ENCODE data around the gene SRSF11. TPM values are rescaled to one million over a fixed set of nuclear protein-coding genes. Genes with fewer than 3 reads are reported as not detected.

SRSF11 gene
- polyA plus RNA-seq, 1 experiment, result 229 TPM

GRCh38 chr1:70222716-70223235 lies 1.6 kb downstream of the SRSF11 start:
- no peak for DNase-seq (ENCODE audit: low read depth)
- no peak for TF ChIP-seq CTCF (IDR thresholded peaks at IDR 0.05; ENCODE audit: insufficient read depth, low read depth, low read length)
- H3K36me3 ChIP-seq (ENCODE audit: control insufficient read depth, insufficient read depth, low read length), result peaks cover 3% of the 10 kb centered on the region; the same call in 1 of the 2 replicates
- H3K27me3 ChIP-seq (ENCODE audit: control insufficient read depth, insufficient read depth, low read length), result no peaks in the 10 kb centered on the region
- peak overlapping the region; percentile 54 for H3K4me3 ChIP-seq (ENCODE audit: low read depth, low read length)
- ChIA-PET POLR2A (no interaction called here), CTCF (no interaction called here)

- CTCF ChIA-PET, result no interaction called here
These were observed 3.8 kb downstream of the SRSF11 start for GRCh38 chr1:70224954-70225353.

GRCh38 chr1:70227439-70227838 lies 6.3 kb downstream of the SRSF11 start:
- no peak for TF ChIP-seq CTCF (IDR thresholded peaks at IDR 0.05; ENCODE audit: insufficient read depth, low read depth, low read length)
- Histone ChIP-seq H3K27me3 (ENCODE audit: control insufficient read depth, insufficient read depth, low read length) (no peaks in the 10 kb centered on the region), H3K4me3 (ENCODE audit: low read depth, low read length) (no peak overlapping the region), H3K36me3 (ENCODE audit: control insufficient read depth, insufficient read depth, low read length) (peaks cover 8% of the 10 kb centered on the region)
- ChIA-PET CTCF (no interaction called here), POLR2A (no interaction called here)
- DNase-seq (ENCODE audit: low read depth), result no peak

More at GRCh38 chr1:70224954-70225353, 3.8 kb downstream of the SRSF11 start:
- POLR2A ChIA-PET, result no interaction called here
- DNase-seq (ENCODE audit: low read depth), result no peak
- H3K36me3 ChIP-seq (ENCODE audit: control insufficient read depth, insufficient read depth, low read length), result peaks cover 4% of the 10 kb centered on the region; the same call in 1 of the 2 replicates
- no peak for TF ChIP-seq CTCF (IDR thresholded peaks at IDR 0.05; ENCODE audit: insufficient read depth, low read depth, low read length)
- no peak overlapping the region for H3K4me3 ChIP-seq (ENCODE audit: low read depth, low read length)
- H3K27me3 ChIP-seq (ENCODE audit: control insufficient read depth, insufficient read depth, low read length), result no peaks in the 10 kb centered on the region

GRCh38 chr1:70228670-70229069 lies 7.5 kb downstream of the SRSF11 start:
- no peak for TF ChIP-seq CTCF (IDR thresholded peaks at IDR 0.05; ENCODE audit: insufficient read depth, low read depth, low read length)
- no peaks in the 10 kb centered on the region for H3K27me3 ChIP-seq (ENCODE audit: control insufficient read depth, insufficient read depth, low read length)
- POLR2A ChIA-PET, result no interaction called here
- H3K4me3 ChIP-seq (ENCODE audit: low read depth, low read length), result no peak overlapping the region
- H3K36me3 ChIP-seq (ENCODE audit: control insufficient read depth, insufficient read depth, low read length), result peaks cover 9% of the 10 kb centered on the region
- CTCF ChIA-PET, result no interaction called here
- DNase-seq (ENCODE audit: low read depth), result no peak

GRCh38 chr1:70231475-70231874 lies 10.3 kb downstream of the SRSF11 start:
- H3K27me3 ChIP-seq (ENCODE audit: control insufficient read depth, insufficient read depth, low read length), result no peaks in the 10 kb centered on the region
- POLR2A ChIA-PET, result no interaction called here
- CTCF ChIA-PET, result no interaction called here
- no peak overlapping the region for H3K4me3 ChIP-seq (ENCODE audit: low read depth, low read length)
- no peak for TF ChIP-seq CTCF (IDR thresholded peaks at IDR 0.05; ENCODE audit: insufficient read depth, low read depth, low read length)
- DNase-seq (ENCODE audit: low read depth), result no peak
- peaks cover 10% of the 10 kb centered on the region for H3K36me3 ChIP-seq (ENCODE audit: control insufficient read depth, insufficient read depth, low read length)
